Glomerular visceral epithelial cell (primary cell): ENCODE results near the gene BICD1.
A peak's percentile ranks its signal among the peaks of the same experiment; 100 is the strongest.

Source experiments
- DNase-seq: peaks from one replicate; pipeline ENCODE4 v3.0.0-alpha.2; 2016; ENCODE audit errors: extremely low spot score

BICD1 gene

GRCh38 chr12:32402170-32402569 is 295.5 kb downstream of the BICD1 start:
- DNase-seq, result no peak

- DNase-seq, result no peak
Observed at GRCh38 chr12:32402946-32403345, 296.3 kb downstream of the BICD1 start.

GRCh38 chr12:32407795-32408194 is 301.1 kb downstream of the BICD1 start:
- DNase-seq, result no peak

- no peak for DNase-seq
Observed at GRCh38 chr12:32413412-32413811, 306.8 kb downstream of the BICD1 start.

GRCh38 chr12:32418221-32418620 is 311.6 kb downstream of the BICD1 start:
- DNase-seq, result no peak

- DNase-seq, result no peak
Observed at GRCh38 chr12:32418903-32419519, 312.4 kb downstream of the BICD1 start.

- DNase-seq, result peak; percentile 93
Observed at GRCh38 chr12:32419520-32419960, 312.9 kb downstream of the BICD1 start.

- DNase-seq, result no peak
Observed at GRCh38 chr12:32420356-32420755, 313.7 kb downstream of the BICD1 start.

GRCh38 chr12:32423559-32423958 is 316.9 kb downstream of the BICD1 start:
- no peak for DNase-seq

GRCh38 chr12:32431025-32431424 is 324.4 kb downstream of the BICD1 start:
- DNase-seq, result no peak
